Spleen (tissue), 11 donors: ENCODE data around the gene ADIPOR2. TPM values are rescaled to one million over a fixed set of nuclear protein-coding genes. Genes with fewer than 3 reads are reported as not detected.
A peak's percentile ranks its signal among the peaks of the same experiment; 100 is the strongest.

Experiments
- DNase-seq: peaks from one replicate; pipeline ENCODE4 v3.0.0-alpha.2; 2020
- H3K27ac ChIP-seq, 8 donors: fragments of 200-600 bp; sonication (generic) in 7 of 8; 1 replicate in 4 of 8; 2 replicates in 4 of 8; pipeline versions ENCODE4 v1.5.0 to v1.8.0; 2016 to 2021; ENCODE audit warnings: inconsistent platforms in 4 of 8, mild to moderate bottlenecking in 4 of 8, moderate library complexity in 1 of 8
- H3K27me3 ChIP-seq, 7 donors: fragments of 200-600 bp; sonication (generic) in 6 of 7; replicated peaks in 1 of 7; 1 replicate in 4 of 7; 2 replicates in 3 of 7; pipeline versions ENCODE4 v1.5.0 to v1.8.0; 2016 to 2021; ENCODE audit warnings: inconsistent platforms in 3 of 7, mild to moderate bottlenecking in 1 of 7
- H3K36me3 ChIP-seq, 6 donors: fragments of 200-600 bp; sonication (generic) in 5 of 6; 1 replicate in 4 of 6; 2 replicates in 2 of 6; pipeline versions ENCODE4 v1.5.0 to v1.8.0; 2016 to 2021; ENCODE audit warnings: inconsistent platforms in 2 of 6
- H3K4me1 ChIP-seq, 6 donors: fragments of 200-600 bp; sonication (generic) in 5 of 6; 1 replicate in 3 of 6; 2 replicates in 3 of 6; pipeline versions ENCODE4 v1.5.0 to v1.8.0; 2016 to 2021; ENCODE audit warnings: inconsistent platforms in 3 of 6
- H3K4me3 ChIP-seq, 8 donors: fragments of 200-600 bp; sonication (generic) in 7 of 8; 1 replicate in 4 of 8; 2 replicates in 4 of 8; pipeline versions ENCODE4 v1.5.0 to v1.8.0; 2016 to 2021; ENCODE audit warnings: inconsistent platforms in 4 of 8, mild to moderate bottlenecking in 4 of 8, moderate library complexity in 2 of 8
- H3K9me3 ChIP-seq, 8 donors: fragments of 200-600 bp; sonication (generic) in 7 of 8; 1 replicate in 4 of 8; 2 replicates in 4 of 8; pipeline versions ENCODE4 v1.5.0 to v1.8.0; 2016 to 2021; ENCODE audit warnings: inconsistent platforms in 4 of 8
- CTCF ChIP-seq, 11 experiments: fragments of 200-600 bp in 7 of 11; fragments of 450-650 bp in 4 of 11; sonication (generic) in 4 of 11; IDR thresholded peaks in 8 of 11; conservative IDR thresholded peaks in 3 of 11; 1 replicate in 7 of 11; 2 replicates in 4 of 11; pipeline versions ENCODE4 v1.4.0 to v1.8.0; 2016 to 2021; ENCODE audit warnings: antibody characterized with exemption in 11 of 11, inconsistent platforms in 4 of 11, mild to moderate bottlenecking in 1 of 11
- POLR2A ChIP-seq, 3 donors: fragments of 450-650 bp; IDR thresholded peaks; one replicate each; pipeline ENCODE4 v1.5.1; 2017; ENCODE audit warnings: antibody characterized with exemption in 3 of 3, mild to moderate bottlenecking in 1 of 3
- POLR2AphosphoS5 ChIP-seq, 3 donors: sonication (generic); formaldehyde crosslinking; IDR thresholded peaks; one replicate each; pipeline ENCODE4 v1.5.1; 2017; ENCODE audit warnings: antibody characterized with exemption in 3 of 3
- whole genome bisulfite sequencing, 5 donors: extraction: QIAGEN DNeasy Blood & Tissue Kit in 3 of 5; methylation state at CpG; one replicate each; pipeline versions ENCODE4 v1.1.5 to v1.1.7; 2013 to 2018; 5-methylcytosine and 5-hydroxymethylcytosine counted together
- intact Hi-C: fragments of 100-400 bp; cut with DNase I; formaldehyde crosslinking; loops from one replicate; pipeline ENCODE4 v1.15.0; 2023; ENCODE audit warnings: low total_unique reads
- polyA plus RNA-seq, 3 donors: library from polyadenylated mRNA; stranded (reverse); fragments of 200-250 nt; gene quantifications; one replicate each; pipeline ENCODE4 v1.2.1, GENCODE V29; 2013
- total RNA-seq, 7 donors: library from RNA; depleted of rRNA in 3 of 7; stranded (reverse); fragments of >200 nt in 3 of 7; fragmentation: NEBNext Ultra II Directional in 4 of 7; extraction: Animal tissue kit (Norgen Biotek cat#: 25700) in 4 of 7; gene quantifications; one replicate each; pipeline versions ENCODE4 v1.1.0 to v1.2.1, GENCODE V29; 2016 to 2021
- donor health status: healthy with polysubstance abuse.
- donor health status: DM: no; HTN: no; CAD: no; lungs with moderate emphysema.
- donor health status: DM: no; HTN: no; CAD: no.
- donor health status: Bipolar disorder and iron deficiency.
- donor health status: healthy.
- donor health status: DM: no; HTN: no; CAD: no.
- donor health status: DM: yes; HTN: yes; CAD: no.

The ADIPOR2 gene
- total and polyA plus RNA-seq, 10 donors: 12.9 to 43.7 (median 38.8) TPM

GRCh38 chr12:1835211-1836131 is 144.6 kb downstream of the ADIPOR2 start:
- H3K4me1 ChIP-seq: peaks cover 0 to 3% (median 0%) of the 10 kb centered on the region in 6 donors
- peaks cover 0 to 57% (median 12%) of the 10 kb centered on the region in 7 donors for H3K27me3 ChIP-seq
- intact Hi-C loops: no loop called here
- H3K4me3 ChIP-seq: no peak overlapping the region
- WGBS, 5 donors: 79 to 82% (median 80%) methylated on average over 14 to 22 of the region's 22 CpGs
- no peak overlapping the region for H3K27ac ChIP-seq
- TF ChIP-seq POLR2A (IDR thresholded peaks at IDR 0.05) (no peak), CTCF (IDR thresholded peaks at IDR 0.05 in 8 of 11, conservative IDR thresholded peaks at IDR 0.05 in 3 of 11) (no peak), POLR2AphosphoS5 (IDR thresholded peaks at IDR 0.05) (no peak)
- no peaks in the 10 kb centered on the region for H3K9me3 ChIP-seq
- peak; percentile 54 for DNase-seq
- no peaks in the 10 kb centered on the region for H3K36me3 ChIP-seq

GRCh38 chr12:1836241-1836803 is 145.5 kb downstream of the ADIPOR2 start:
- Histone ChIP-seq H3K27me3 (peaks cover 0 to 49% (median 3%) of the 10 kb centered on the region in 7 donors), H3K4me3 (no peak overlapping the region), H3K36me3 (no peaks in the 10 kb centered on the region), H3K4me1 (no peaks in the 10 kb centered on the region), H3K27ac (no peak overlapping the region), H3K9me3 (no peaks in the 10 kb centered on the region)
- 68 to 85% (median 76%) methylated on average over 7 of the region's 7 CpGs for WGBS, 5 donors
- DNase-seq: peak; percentile 58
- TF ChIP-seq POLR2A (IDR thresholded peaks at IDR 0.05) (no peak), POLR2AphosphoS5 (IDR thresholded peaks at IDR 0.05) (no peak), CTCF (IDR thresholded peaks at IDR 0.05 in 8 of 11, conservative IDR thresholded peaks at IDR 0.05 in 3 of 11) (no peak)
- intact Hi-C loops: no loop called here

GRCh38 chr12:1836854-1837421 is 146.1 kb downstream of the ADIPOR2 start:
- peak; percentile 66 for DNase-seq
- Histone ChIP-seq H3K4me3 (no peak overlapping the region), H3K27ac (no peak overlapping the region), H3K36me3 (no peaks in the 10 kb centered on the region), H3K27me3 (peaks cover 0 to 42% (median 0%) of the 10 kb centered on the region in 7 donors), H3K4me1 (peaks cover 0 to 1% (median 0%) of the 10 kb centered on the region in 6 donors), H3K9me3 (no peaks in the 10 kb centered on the region)
- whole genome bisulfite sequencing, 5 donors: 74 to 82% (median 80%) methylated on average over 15 to 22 of the region's 22 CpGs
- TF ChIP-seq POLR2AphosphoS5 (IDR thresholded peaks at IDR 0.05) (no peak), CTCF (IDR thresholded peaks at IDR 0.05 in 8 of 11, conservative IDR thresholded peaks at IDR 0.05 in 3 of 11) (no peak), POLR2A (IDR thresholded peaks at IDR 0.05) (no peak)
- intact Hi-C loops: no loop called here
